Fibroblast of skin of back (primary cell): ENCODE data around the gene SYT5.

Source experiments
- DNase-seq: peaks from one replicate; pipeline ENCODE4 v3.0.0-alpha.2; 2013

SYT5 gene

DNA sequence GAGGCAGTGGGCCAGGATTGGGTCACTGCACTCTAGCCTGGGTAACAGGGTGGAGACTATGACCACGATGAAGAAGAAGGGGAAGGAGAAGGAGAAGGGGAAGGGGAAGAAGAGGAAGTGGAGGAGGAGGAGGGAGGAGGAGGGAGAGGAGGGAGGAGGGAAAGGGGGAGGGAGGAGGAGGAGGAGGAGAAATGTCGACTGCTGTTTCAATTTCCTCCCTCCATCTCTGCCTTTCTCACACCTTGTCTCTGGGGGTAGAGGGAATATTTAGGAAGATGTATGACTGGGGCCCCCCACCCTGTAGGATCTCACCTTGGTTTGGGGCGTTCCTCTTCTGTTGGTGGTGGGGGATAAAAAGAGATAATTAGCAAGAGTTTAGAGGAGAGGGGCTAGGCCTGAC lies 34.9 kb downstream of the SYT5 start:
- no peak for DNase-seq

- no peak for DNase-seq
These were observed 38.4 kb downstream of the SYT5 start for GRCh38 chr19:55141696-55142095.

DNA sequence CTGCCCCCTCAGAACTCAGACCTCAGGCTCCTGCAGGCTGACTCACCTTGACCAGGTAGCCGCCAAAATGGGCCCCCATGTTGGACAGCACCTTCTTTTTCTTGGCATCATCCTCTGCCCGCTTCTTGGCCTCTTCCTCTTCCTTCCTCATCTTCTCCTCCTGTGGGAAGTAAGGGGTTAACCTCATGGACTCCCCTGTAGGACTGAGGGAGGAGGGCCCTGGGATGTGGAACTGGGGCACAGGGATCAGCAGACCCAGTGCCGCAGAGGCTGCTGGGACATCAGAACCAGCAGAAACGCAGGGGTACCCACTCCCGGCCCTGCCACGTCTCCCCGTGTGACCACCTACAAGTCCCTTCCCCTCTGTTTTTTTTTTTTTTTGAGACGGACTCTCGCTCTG lies 42.2 kb downstream of the SYT5 start:
- DNase-seq = no peak

GRCh38 chr19:55136399-55137102 lies 43.5 kb downstream of the SYT5 start:
- no peak for DNase-seq

- no peak for DNase-seq
These were observed 45.4 kb downstream of the SYT5 start for GRCh38 chr19:55134736-55135135.

GRCh38 chr19:55133639-55134444 lies 46.2 kb downstream of the SYT5 start:
- no peak for DNase-seq

- DNase-seq = no peak
These were observed 47.5 kb downstream of the SYT5 start for GRCh38 chr19:55132453-55133129.

GRCh38 chr19:55131421-55131820 lies 48.7 kb downstream of the SYT5 start:
- peak; percentile 30 for DNase-seq
